ENCODE data around the gene HCN1. TPM values are rescaled to one million over a fixed set of nuclear protein-coding genes. Genes with fewer than 3 reads are reported as not detected.

Gene HCN1
- total and polyA plus RNA-seq, 2 of the 4 experiments (the other 2 are of a cell fraction): not detected

- Histone ChIP-seq H3K9me3 (ENCODE audit: control insufficient read depth, insufficient read depth, low read length) (no peaks in the 10 kb centered on the region; the same call in 1 of the 2 replicates), H4K91ac (ENCODE audit: insufficient read depth, low read depth, low read length) (no peak overlapping the region), H3K4me2 (ENCODE audit: low read depth, low read length) (no peak overlapping the region), H3K79me1 (ENCODE audit: low read depth in 1 of 2, low read length in 2 of 2) (no peaks in the 10 kb centered on the region), H2BK15ac (ENCODE audit: low read depth, low read length) (no peak overlapping the region), H3K14ac (replicated peaks; ENCODE audit: low read depth, low read length) (no peak overlapping the region), H2BK5ac (ENCODE audit: low read depth, low read length, poor library complexity, severe bottlenecking) (no peak overlapping the region), H3K36me3 (ENCODE audit: control insufficient read depth, insufficient read depth, low read length) (no peaks in the 10 kb centered on the region), H3K4ac (ENCODE audit: low read depth, low read length) (no peak overlapping the region), H4K8ac (ENCODE audit: low read depth in 2 of 2, low read length in 2 of 2) (no peak overlapping the region), H3K56ac (ENCODE audit: extremely low read depth, insufficient read depth, low read length) (no peak overlapping the region), H2AK5ac (ENCODE audit: low read depth, low read length) (no peak overlapping the region), H2BK120ac (ENCODE audit: low read depth, low read length) (no peak overlapping the region), H3K4me1 (ENCODE audit: control insufficient read depth, insufficient read depth, low read length) (no peaks in the 10 kb centered on the region), H3K18ac (ENCODE audit: low read depth, low read length) (no peak overlapping the region), H3K27ac (ENCODE audit: insufficient read depth, low read length) (no peak overlapping the region), H3K27me3 (ENCODE audit: control insufficient read depth, insufficient read depth, low read length) (no peaks in the 10 kb centered on the region), H3K4me3 (ENCODE audit: insufficient read depth, low read depth, low read length) (no peak overlapping the region), H3K9ac (ENCODE audit: low read depth, low read length) (no peak overlapping the region), H3K9me1 (ENCODE audit: insufficient read depth, low read length) (no peaks in the 10 kb centered on the region), H2AFZ (replicated peaks; ENCODE audit: low read length, poor library complexity) (no peak overlapping the region), H2AK9ac (replicated peaks; ENCODE audit: low read depth, low read length, poor library complexity) (no peak overlapping the region), H2BK20ac (ENCODE audit: low read depth, low read length) (no peak overlapping the region), H3K23ac (ENCODE audit: low read depth, low read length) (no peak overlapping the region), H4K5ac (ENCODE audit: low read depth, low read length) (no peak overlapping the region), H4K20me1 (ENCODE audit: insufficient read depth, low read length) (no peaks in the 10 kb centered on the region)
- CTCF ChIA-PET: interaction anchor here (1.4 kb wide), 1 partner anchor 10 kb away, joined by 3 read pairs; no protein-coding TSS in a partner anchor
- WGBS, 2 experiments (ENCODE audit: extremely low coverage in 2 of 2, insufficient read length in 1 of 2): 13% methylated on average over 1 of the region's 2 CpGs; no CpG with 5 or more reads in 1 of the 2 experiments
- in situ Hi-C loops (cut with MboI; ENCODE audit: low sequenced_read_pairs) (no loop called here), intact Hi-C loops (cut with micrococcal nuclease) (no loop called here), dilution Hi-C loops (cut with HindIII; ENCODE audit: low sequenced_read_pairs, unreplicated experiment) (no loop called here)
- DNase-seq: no peak
- no peak for ATAC-seq (ENCODE audit: low read depth)
- BruUV-seq (replicated peaks): no TSS peak
- POLR2A ChIA-PET (ENCODE audit: unreplicated experiment): no interaction called here
- no peak for TF ChIP-seq CEBPB (IDR thresholded peaks at IDR 0.05; ENCODE audit: low read depth, low read length)
- no peak for TF ChIP-seq SMC3 (IDR thresholded peaks at IDR 0.05; ENCODE audit: low read depth, low read length)
- no peak for TF ChIP-seq NFE2L2 (IDR thresholded peaks at IDR 0.05; ENCODE audit: low read depth, low read length)
- no peak for TF ChIP-seq RFX5 (IDR thresholded peaks at IDR 0.05; ENCODE audit: low read depth, low read length)
- TF ChIP-seq, protein P1, sequence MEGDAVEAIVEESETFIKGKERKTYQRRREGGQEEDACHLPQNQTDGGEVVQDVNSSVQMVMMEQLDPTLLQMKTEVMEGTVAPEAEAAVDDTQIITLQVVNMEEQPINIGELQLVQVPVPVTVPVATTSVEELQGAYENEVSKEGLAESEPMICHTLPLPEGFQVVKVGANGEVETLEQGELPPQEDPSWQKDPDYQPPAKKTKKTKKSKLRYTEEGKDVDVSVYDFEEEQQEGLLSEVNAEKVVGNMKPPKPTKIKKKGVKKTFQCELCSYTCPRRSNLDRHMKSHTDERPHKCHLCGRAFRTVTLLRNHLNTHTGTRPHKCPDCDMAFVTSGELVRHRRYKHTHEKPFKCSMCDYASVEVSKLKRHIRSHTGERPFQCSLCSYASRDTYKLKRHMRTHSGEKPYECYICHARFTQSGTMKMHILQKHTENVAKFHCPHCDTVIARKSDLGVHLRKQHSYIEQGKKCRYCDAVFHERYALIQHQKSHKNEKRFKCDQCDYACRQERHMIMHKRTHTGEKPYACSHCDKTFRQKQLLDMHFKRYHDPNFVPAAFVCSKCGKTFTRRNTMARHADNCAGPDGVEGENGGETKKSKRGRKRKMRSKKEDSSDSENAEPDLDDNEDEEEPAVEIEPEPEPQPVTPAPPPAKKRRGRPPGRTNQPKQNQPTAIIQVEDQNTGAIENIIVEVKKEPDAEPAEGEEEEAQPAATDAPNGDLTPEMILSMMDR (conservative IDR thresholded peaks at IDR 0.05; ENCODE audit: low read depth, low read length): no peak
- TF ChIP-seq MAFK (IDR thresholded peaks at IDR 0.05; ENCODE audit: low read depth, low read length): no peak
- no peak for TF ChIP-seq ELK1 (IDR thresholded peaks at IDR 0.05; ENCODE audit: borderline replicate concordance, low read depth, low read length)
- no peak for TF ChIP-seq POLR2A (IDR thresholded peaks at IDR 0.05; ENCODE audit: low read depth, low read length)
- no peak for TF ChIP-seq CHD1 (IDR thresholded peaks at IDR 0.05; ENCODE audit: low read depth, low read length)
- no peak for TF ChIP-seq FOS (IDR thresholded peaks at IDR 0.05; ENCODE audit: low read depth, low read length)
- no peak for TF ChIP-seq RAD21 (IDR thresholded peaks at IDR 0.05; ENCODE audit: low read length)
- TF ChIP-seq MXI1 (IDR thresholded peaks at IDR 0.05; ENCODE audit: borderline replicate concordance, low read depth, low read length): no peak
- TF ChIP-seq, protein P2, sequence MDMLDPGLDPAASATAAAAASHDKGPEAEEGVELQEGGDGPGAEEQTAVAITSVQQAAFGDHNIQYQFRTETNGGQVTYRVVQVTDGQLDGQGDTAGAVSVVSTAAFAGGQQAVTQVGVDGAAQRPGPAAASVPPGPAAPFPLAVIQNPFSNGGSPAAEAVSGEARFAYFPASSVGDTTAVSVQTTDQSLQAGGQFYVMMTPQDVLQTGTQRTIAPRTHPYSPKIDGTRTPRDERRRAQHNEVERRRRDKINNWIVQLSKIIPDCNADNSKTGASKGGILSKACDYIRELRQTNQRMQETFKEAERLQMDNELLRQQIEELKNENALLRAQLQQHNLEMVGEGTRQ (IDR thresholded peaks at IDR 0.05; ENCODE audit: low read depth, low read length): no peak
- TF ChIP-seq RCOR1 (IDR thresholded peaks at IDR 0.05; ENCODE audit: insufficient replicate concordance, low read length): no peak
- TF ChIP-seq BHLHE40 (IDR thresholded peaks at IDR 0.05; ENCODE audit: low read depth, low read length): no peak
These were observed 281.3 kb downstream of the HCN1 start for GRCh38 chr5:45414620-45415573.

Measured in IMR-90 (cell line).